ENCODE results near the gene IFITM10.

DNA sequence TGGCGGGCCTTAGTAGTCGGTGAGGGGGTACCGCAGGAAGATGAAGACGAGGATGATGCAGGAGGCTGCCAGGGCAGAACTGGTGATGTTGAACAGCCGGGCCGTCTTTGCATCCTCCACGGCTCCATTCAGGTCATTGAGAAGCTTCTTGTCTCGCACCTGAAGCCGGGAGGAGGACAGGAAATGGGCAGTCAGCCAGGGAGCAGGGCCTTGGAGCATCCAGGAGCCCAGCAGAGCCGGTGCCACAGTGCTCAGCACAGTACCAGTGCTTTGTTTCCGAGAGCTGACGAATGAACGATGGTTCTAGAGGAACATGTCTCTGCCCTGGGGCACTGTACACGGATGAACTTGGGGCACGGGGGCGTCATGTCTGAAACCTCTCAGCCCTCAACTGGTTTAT lies 15.1 kb downstream of the IFITM10 start:
- TF ChIP-seq YY1 (IDR thresholded peaks at IDR 0.05; ENCODE audit: insufficient read depth, insufficient read length) (no peak), SUZ12 (IDR thresholded peaks at IDR 0.05; ENCODE audit: extremely low read depth, insufficient read depth, insufficient read length) (no peak)
